ENCODE results near the gene IQCB1.
"Not testable (repeated sequence)": the region's sequence is repeated elsewhere in the genome, so short reads cannot be mapped to it uniquely, and the experiment has no call there.

IQCB1 gene

GRCh38 chr3:121786485-121786884 is 48.4 kb downstream of the IQCB1 start:
- no peak overlapping the region for H3K4me3 ChIP-seq (ENCODE audit: low read depth, low read length)
- TF ChIP-seq POLR2A (IDR thresholded peaks at IDR 0.05; ENCODE audit: extremely low read depth, insufficient read length) (no peak), MYC (IDR thresholded peaks at IDR 0.05; ENCODE audit: low read depth, low read length) (no peak), MAX (IDR thresholded peaks at IDR 0.05; ENCODE audit: low read depth, low read length) (no peak), CTCF (IDR thresholded peaks at IDR 0.05; ENCODE audit: low read depth, low read length) (no peak)
- no peak for DNase-seq (ENCODE audit: low read depth)

- DNase-seq (ENCODE audit: low read depth): not testable (repeated sequence)
Observed at GRCh38 chr3:121782784-121783183, 52.1 kb downstream of the IQCB1 start.

GRCh38 chr3:121781611-121782010 is 53.2 kb downstream of the IQCB1 start:
- TF ChIP-seq CTCF (IDR thresholded peaks at IDR 0.05; ENCODE audit: low read depth, low read length) (no peak), MYC (IDR thresholded peaks at IDR 0.05; ENCODE audit: low read depth, low read length) (no peak), MAX (IDR thresholded peaks at IDR 0.05; ENCODE audit: low read depth, low read length) (no peak), POLR2A (IDR thresholded peaks at IDR 0.05; ENCODE audit: extremely low read depth, insufficient read length) (no peak)
- no peak overlapping the region for H3K4me3 ChIP-seq (ENCODE audit: low read depth, low read length)
- DNase-seq (ENCODE audit: low read depth): no peak

More at GRCh38 chr3:121782784-121783183, 52.1 kb downstream of the IQCB1 start:
- H3K4me3 ChIP-seq (ENCODE audit: low read depth, low read length): not testable (repeated sequence)

- not testable (repeated sequence) for H3K4me3 ChIP-seq (ENCODE audit: low read depth, low read length)
Observed at GRCh38 chr3:121775095-121775494, 59.8 kb downstream of the IQCB1 start.

GRCh38 chr3:121769246-121769645 is 65.6 kb downstream of the IQCB1 start:
- TF ChIP-seq MAX (IDR thresholded peaks at IDR 0.05; ENCODE audit: low read depth, low read length): no peak
- TF ChIP-seq MYC (IDR thresholded peaks at IDR 0.05; ENCODE audit: low read depth, low read length): no peak
- TF ChIP-seq POLR2A (IDR thresholded peaks at IDR 0.05; ENCODE audit: extremely low read depth, insufficient read length): no peak
- TF ChIP-seq CTCF (IDR thresholded peaks at IDR 0.05; ENCODE audit: low read depth, low read length): no peak
- H3K4me3 ChIP-seq (ENCODE audit: low read depth, low read length): no peak overlapping the region
- DNase-seq (ENCODE audit: low read depth): no peak

More at GRCh38 chr3:121775095-121775494, 59.8 kb downstream of the IQCB1 start:
- not testable (repeated sequence) for DNase-seq (ENCODE audit: low read depth)

GRCh38 chr3:121768452-121768851 is 66.4 kb downstream of the IQCB1 start:
- TF ChIP-seq MYC (IDR thresholded peaks at IDR 0.05; ENCODE audit: low read depth, low read length): no peak
- TF ChIP-seq POLR2A (IDR thresholded peaks at IDR 0.05; ENCODE audit: extremely low read depth, insufficient read length): no peak
- TF ChIP-seq CTCF (IDR thresholded peaks at IDR 0.05; ENCODE audit: low read depth, low read length): no peak
- TF ChIP-seq MAX (IDR thresholded peaks at IDR 0.05; ENCODE audit: low read depth, low read length): no peak
- DNase-seq (ENCODE audit: low read depth): peak; percentile 37
- H3K4me3 ChIP-seq (ENCODE audit: low read depth, low read length): no peak overlapping the region

- DNase-seq (ENCODE audit: low read depth): peak; percentile 64
- TF ChIP-seq MAX (IDR thresholded peaks at IDR 0.05; ENCODE audit: low read depth, low read length) (no peak), POLR2A (IDR thresholded peaks at IDR 0.05; ENCODE audit: extremely low read depth, insufficient read length) (no peak), MYC (IDR thresholded peaks at IDR 0.05; ENCODE audit: low read depth, low read length) (no peak), CTCF (IDR thresholded peaks at IDR 0.05; ENCODE audit: low read depth, low read length) (no peak)
- H3K4me3 ChIP-seq (ENCODE audit: low read depth, low read length): no peak overlapping the region
Observed at GRCh38 chr3:121759541-121760202, 75.2 kb downstream of the IQCB1 start.

Data from NB4 (cell line).